Spleen (tissue), 11 donors: ENCODE measurements around the gene PFDN5. TPM values are rescaled to one million over a fixed set of nuclear protein-coding genes. Genes with fewer than 3 reads are reported as not detected.

Experiments
- DNase-seq: peaks from one replicate; pipeline ENCODE4 v3.0.0-alpha.2; 2020
- H3K27ac ChIP-seq, 8 donors: fragments of 200-600 bp; sonication (generic) in 7 of 8; 1 replicate in 4 of 8; 2 replicates in 4 of 8; pipeline versions ENCODE4 v1.5.0 to v1.8.0; 2016 to 2021; ENCODE audit warnings: inconsistent platforms in 4 of 8, mild to moderate bottlenecking in 4 of 8, moderate library complexity in 1 of 8
- H3K27me3 ChIP-seq, 7 donors: fragments of 200-600 bp; sonication (generic) in 6 of 7; replicated peaks in 1 of 7; 1 replicate in 4 of 7; 2 replicates in 3 of 7; pipeline versions ENCODE4 v1.5.0 to v1.8.0; 2016 to 2021; ENCODE audit warnings: inconsistent platforms in 3 of 7, mild to moderate bottlenecking in 1 of 7
- H3K36me3 ChIP-seq, 6 donors: fragments of 200-600 bp; sonication (generic) in 5 of 6; 1 replicate in 4 of 6; 2 replicates in 2 of 6; pipeline versions ENCODE4 v1.5.0 to v1.8.0; 2016 to 2021; ENCODE audit warnings: inconsistent platforms in 2 of 6
- H3K4me1 ChIP-seq, 6 donors: fragments of 200-600 bp; sonication (generic) in 5 of 6; 1 replicate in 3 of 6; 2 replicates in 3 of 6; pipeline versions ENCODE4 v1.5.0 to v1.8.0; 2016 to 2021; ENCODE audit warnings: inconsistent platforms in 3 of 6
- H3K4me3 ChIP-seq, 8 donors: fragments of 200-600 bp; sonication (generic) in 7 of 8; 1 replicate in 4 of 8; 2 replicates in 4 of 8; pipeline versions ENCODE4 v1.5.0 to v1.8.0; 2016 to 2021; ENCODE audit warnings: inconsistent platforms in 4 of 8, mild to moderate bottlenecking in 4 of 8, moderate library complexity in 2 of 8
- H3K9me3 ChIP-seq, 8 donors: fragments of 200-600 bp; sonication (generic) in 7 of 8; 1 replicate in 4 of 8; 2 replicates in 4 of 8; pipeline versions ENCODE4 v1.5.0 to v1.8.0; 2016 to 2021; ENCODE audit warnings: inconsistent platforms in 4 of 8
- CTCF ChIP-seq, 11 experiments: fragments of 200-600 bp in 7 of 11; fragments of 450-650 bp in 4 of 11; sonication (generic) in 4 of 11; IDR thresholded peaks in 8 of 11; conservative IDR thresholded peaks in 3 of 11; 1 replicate in 7 of 11; 2 replicates in 4 of 11; pipeline versions ENCODE4 v1.4.0 to v1.8.0; 2016 to 2021; ENCODE audit warnings: antibody characterized with exemption in 11 of 11, inconsistent platforms in 4 of 11, mild to moderate bottlenecking in 1 of 11
- POLR2A ChIP-seq, 3 donors: fragments of 450-650 bp; IDR thresholded peaks; one replicate each; pipeline ENCODE4 v1.5.1; 2017; ENCODE audit warnings: antibody characterized with exemption in 3 of 3, mild to moderate bottlenecking in 1 of 3
- POLR2AphosphoS5 ChIP-seq, 3 donors: sonication (generic); formaldehyde crosslinking; IDR thresholded peaks; one replicate each; pipeline ENCODE4 v1.5.1; 2017; ENCODE audit warnings: antibody characterized with exemption in 3 of 3
- WGBS, 5 donors: extraction: QIAGEN DNeasy Blood & Tissue Kit in 3 of 5; methylation state at CpG; one replicate each; pipeline versions ENCODE4 v1.1.5 to v1.1.7; 2013 to 2018; 5-methylcytosine and 5-hydroxymethylcytosine counted together
- intact Hi-C: fragments of 100-400 bp; cut with DNase I; formaldehyde crosslinking; loops from one replicate; pipeline ENCODE4 v1.15.0; 2023; ENCODE audit warnings: low total_unique reads
- polyA plus RNA-seq, 3 donors: library from polyadenylated mRNA; stranded (reverse); fragments of 200-250 nt; gene quantifications; one replicate each; pipeline ENCODE4 v1.2.1, GENCODE V29; 2013
- total RNA-seq, 7 donors: library from RNA; depleted of rRNA in 3 of 7; stranded (reverse); fragments of >200 nt in 3 of 7; fragmentation: NEBNext Ultra II Directional in 4 of 7; extraction: Animal tissue kit (Norgen Biotek cat#: 25700) in 4 of 7; gene quantifications; one replicate each; pipeline versions ENCODE4 v1.1.0 to v1.2.1, GENCODE V29; 2016 to 2021
- donor health status: healthy with polysubstance abuse.
- donor health status: DM: no; HTN: no; CAD: no; lungs with moderate emphysema.
- donor health status: DM: no; HTN: no; CAD: no.
- donor health status: Bipolar disorder and iron deficiency.
- donor health status: healthy.
- donor health status: DM: no; HTN: no; CAD: no.
- donor health status: DM: yes; HTN: yes; CAD: no.

PFDN5 gene
- total and polyA plus RNA-seq, 10 donors, result 399 to 2,525 (median 730) TPM

GRCh38 chr12:53288322-53288721 is 7.0 kb upstream of the PFDN5 start:
- no peak for DNase-seq
- Histone ChIP-seq H3K27ac (no peak overlapping the region), H3K36me3 (peaks cover 0 to 74% (median 0%) of the 10 kb centered on the region in 6 donors), H3K4me1 (peaks cover 0 to 26% (median 5%) of the 10 kb centered on the region in 6 donors), H3K4me3 (no peak overlapping the region), H3K9me3 (no peaks in the 10 kb centered on the region), H3K27me3 (no peaks in the 10 kb centered on the region)
- 88 to 97% (median 94%) methylated on average over 2 to 6 of the region's 6 CpGs for WGBS, 5 donors
- intact Hi-C loops, result no loop called here
- TF ChIP-seq POLR2AphosphoS5 (IDR thresholded peaks at IDR 0.05) (no peak), CTCF (IDR thresholded peaks at IDR 0.05 in 8 of 11, conservative IDR thresholded peaks at IDR 0.05 in 3 of 11) (no peak), POLR2A (IDR thresholded peaks at IDR 0.05) (no peak)

- Histone ChIP-seq H3K9me3 (no peaks in the 10 kb centered on the region), H3K27ac (no peak overlapping the region), H3K4me1 (peaks cover 0 to 26% (median 7%) of the 10 kb centered on the region in 6 donors), H3K4me3 (no peak overlapping the region), H3K27me3 (no peaks in the 10 kb centered on the region), H3K36me3 (peaks cover 0 to 62% (median 0%) of the 10 kb centered on the region in 6 donors)
- intact Hi-C loops, result no loop called here
- DNase-seq, result no peak
- TF ChIP-seq POLR2AphosphoS5 (IDR thresholded peaks at IDR 0.05) (no peak), CTCF (IDR thresholded peaks at IDR 0.05 in 8 of 11, conservative IDR thresholded peaks at IDR 0.05 in 3 of 11) (no peak), POLR2A (IDR thresholded peaks at IDR 0.05) (no peak)
- 81 to 98% (median 85%) methylated on average over 4 of the region's 4 CpGs for WGBS, 5 donors
These were observed 5.5 kb upstream of the PFDN5 start for GRCh38 chr12:53289891-53290290.

- DNase-seq, result no peak
- no peaks in the 10 kb centered on the region for H3K27me3 ChIP-seq
- no peak overlapping the region for H3K4me3 ChIP-seq
- H3K4me1 ChIP-seq, result peaks cover 0 to 29% (median 11%) of the 10 kb centered on the region in 6 donors
- H3K27ac ChIP-seq, result no peak overlapping the region
- intact Hi-C loops, result no loop called here
- 85 to 94% (median 91%) methylated on average over 9 of the region's 9 CpGs for WGBS, 5 donors
- H3K36me3 ChIP-seq, result peaks cover 0 to 62% (median 0%) of the 10 kb centered on the region in 6 donors
- H3K9me3 ChIP-seq, result no peaks in the 10 kb centered on the region
- TF ChIP-seq CTCF (IDR thresholded peaks at IDR 0.05 in 8 of 11, conservative IDR thresholded peaks at IDR 0.05 in 3 of 11), result no peak
- no peak for TF ChIP-seq POLR2A (IDR thresholded peaks at IDR 0.05)
- no peak for TF ChIP-seq POLR2AphosphoS5 (IDR thresholded peaks at IDR 0.05)
These were observed 4.7 kb upstream of the PFDN5 start for GRCh38 chr12:53290661-53291060.

GRCh38 chr12:53292426-53292825 is 2.9 kb upstream of the PFDN5 start:
- Histone ChIP-seq H3K4me1 (peaks cover 15 to 36% (median 27%) of the 10 kb centered on the region in 6 donors), H3K27ac (no peak overlapping the region), H3K4me3 (no peak overlapping the region), H3K36me3 (peaks cover 0 to 62% (median under 1%) of the 10 kb centered on the region in 6 donors), H3K9me3 (no peaks in the 10 kb centered on the region), H3K27me3 (no peaks in the 10 kb centered on the region)
- intact Hi-C loops, result no loop called here
- DNase-seq, result no peak
- no peak for TF ChIP-seq POLR2AphosphoS5 (IDR thresholded peaks at IDR 0.05)
- no peak for TF ChIP-seq CTCF (IDR thresholded peaks at IDR 0.05 in 8 of 11, conservative IDR thresholded peaks at IDR 0.05 in 3 of 11)
- TF ChIP-seq POLR2A (IDR thresholded peaks at IDR 0.05), result no peak
